ENCODE data around the gene LRRC8E. TPM values are rescaled to one million over a fixed set of nuclear protein-coding genes. Genes with fewer than 3 reads are reported as not detected.

LRRC8E gene
- total RNA-seq, 1 experiment from 2014 or later = 18.1 TPM

- ChIA-PET RAD21 (ENCODE audit: low non-redundant PET in 1 of 2, low total read pairs in 2 of 2, uncharacterized antibody in 2 of 2, unreplicated experiment in 2 of 2) (no interaction called here), CTCF (no interaction called here), POLR2A (interaction anchor here (0.7 kb wide), 1 partner anchor 78 kb away, joined by 3 read pairs; the partner anchor contains the start of gene TIMM44)
- no peak overlapping the region; the same call in 1 of the 2 replicates for H3K4me2 ChIP-seq (ENCODE audit: low read length)
- peaks cover 10 to 43% of the 10 kb centered on the region in 2 experiments for H3K4me1 ChIP-seq (ENCODE audit: control insufficient read depth in 1 of 2, insufficient read depth in 2 of 2, low read length in 2 of 2)
- no peaks in the 10 kb centered on the region for H3K27me3 ChIP-seq (ENCODE audit: insufficient read depth, low read length)
- no peak overlapping the region for H3K9ac ChIP-seq (ENCODE audit: low read length)
- no peak for DNase-seq (ENCODE audit: low read depth, low spot score)
- no peaks in the 10 kb centered on the region for H3K36me3 ChIP-seq (ENCODE audit: control insufficient read depth in 1 of 2, insufficient read depth in 2 of 2, low read length in 2 of 2)
- H3K9me2 ChIP-seq (ENCODE audit: insufficient read depth) = no peaks in the 10 kb centered on the region
- intact Hi-C loops (cut with micrococcal nuclease) = no loop called here
- H3K9me3 ChIP-seq (ENCODE audit: control insufficient read depth in 1 of 2, insufficient read depth in 1 of 2, low read depth in 1 of 2, low read length in 2 of 2) = no peaks in the 10 kb centered on the region
- TF ChIP-seq EZH2phosphoT487 (IDR thresholded peaks at IDR 0.05; ENCODE audit: borderline replicate concordance) (no peak), CTCF (IDR thresholded peaks at IDR 0.05 in 2 of 3, conservative IDR thresholded peaks at IDR 0.05 in 1 of 3; ENCODE audit: borderline replicate concordance in 1 of 3, insufficient read depth in 1 of 3, low read depth in 2 of 3, low read length in 2 of 3) (no peak), SRF (IDR thresholded peaks at IDR 0.05; ENCODE audit: low read depth) (no peak), ZFX (IDR thresholded peaks at IDR 0.05) (no peak), RAD21 (IDR thresholded peaks at IDR 0.05; ENCODE audit: low read depth) (no peak), EZH2 (IDR thresholded peaks at IDR 0.05) (no peak), POLR2A (IDR thresholded peaks at IDR 0.05; ENCODE audit: borderline replicate concordance, extremely low read depth, insufficient read depth, insufficient read length) (no peak), MAX (IDR thresholded peaks at IDR 0.05) (no peak), POLR2AphosphoS5 (IDR thresholded peaks at IDR 0.05; ENCODE audit: low read depth, low read length) (no peak), ZBTB33 (IDR thresholded peaks at IDR 0.05; ENCODE audit: extremely low read depth, insufficient replicate concordance, low read length) (no peak), SP1 (IDR thresholded peaks at IDR 0.05; ENCODE audit: low read depth) (no peak), ATF3 (IDR thresholded peaks at IDR 0.05) (no peak), REST (IDR thresholded peaks at IDR 0.05; ENCODE audit: low read depth) (no peak), YY1 (IDR thresholded peaks at IDR 0.05; ENCODE audit: extremely low read depth, insufficient replicate concordance, low read depth, low read length) (no peak), SIN3A (IDR thresholded peaks at IDR 0.05; ENCODE audit: low read depth) (no peak), JUND (IDR thresholded peaks at IDR 0.05) (no peak), CBX3 (IDR thresholded peaks at IDR 0.05; ENCODE audit: low read depth) (no peak)
- H4K20me1 ChIP-seq (ENCODE audit: insufficient read depth) = no peaks in the 10 kb centered on the region
- no peak for ATAC-seq
- H2AFZ ChIP-seq (ENCODE audit: low read depth, low read length, poor library complexity, severe bottlenecking) = no peak overlapping the region
- no peaks in the 10 kb centered on the region for H3K79me2 ChIP-seq (ENCODE audit: insufficient read depth, low read length)
- H3K4me3 ChIP-seq (replicated peaks in 1 of 2; ENCODE audit: low read depth in 1 of 2, low read length in 2 of 2) = no peak overlapping the region
- no TSS peak for BruUV-seq (replicated peaks)
- no peak overlapping the region for H3K27ac ChIP-seq (ENCODE audit: low read depth, low read length)
These were observed 22.9 kb upstream of the LRRC8E start for GRCh38 chr19:7865262-7865911.

Measured in HCT116 (cell line).